Activated T-helper 17 cell treated with anti-CD3 and anti-CD28 coated beads, Interleukin-2, amount 50 U/mL, for 72 hours (primary cell): ENCODE data around the gene DUSP5. TPM values are rescaled to one million over a fixed set of nuclear protein-coding genes. Genes with fewer than 3 reads are reported as not detected.
"Not testable (repeated sequence)": the region's sequence is repeated elsewhere in the genome, so short reads cannot be mapped to it uniquely, and the experiment has no call there.

Source experiments
- ATAC-seq: fragments of 150-1000 bp; cut with Tn5 transposase; replicated peaks from 2 replicates; pipeline ENCODE4 v1.10.0; 2021; ENCODE audit warnings: mild to moderate bottlenecking, moderate library complexity
- H3K27ac Mint-ChIP-seq: one replicate; pipeline ENCODE4 v1.8.0; 2022; ENCODE audit warnings: mixed read lengths
- H3K27me3 Mint-ChIP-seq: one replicate; pipeline ENCODE4 v1.8.0; 2022; ENCODE audit warnings: mixed read lengths
- H3K36me3 Mint-ChIP-seq: one replicate; pipeline ENCODE4 v1.8.0; 2022; ENCODE audit warnings: low read depth, mild to moderate bottlenecking, mixed read lengths
- H3K4me1 Mint-ChIP-seq: one replicate; pipeline ENCODE4 v1.8.0; 2022; ENCODE audit warnings: mixed read lengths
- H3K4me3 Mint-ChIP-seq: one replicate; pipeline ENCODE4 v1.8.0; 2022; ENCODE audit warnings: mild to moderate bottlenecking, mixed read lengths
- H3K9me3 Mint-ChIP-seq: one replicate; pipeline ENCODE4 v1.8.0; 2022; ENCODE audit warnings: mixed read lengths
- total RNA-seq, 2 donors: library from RNA; stranded (reverse); gene quantifications; one replicate each; pipeline ENCODE4 v1.2.3, GENCODE V29; 2022

The DUSP5 gene, protein sequence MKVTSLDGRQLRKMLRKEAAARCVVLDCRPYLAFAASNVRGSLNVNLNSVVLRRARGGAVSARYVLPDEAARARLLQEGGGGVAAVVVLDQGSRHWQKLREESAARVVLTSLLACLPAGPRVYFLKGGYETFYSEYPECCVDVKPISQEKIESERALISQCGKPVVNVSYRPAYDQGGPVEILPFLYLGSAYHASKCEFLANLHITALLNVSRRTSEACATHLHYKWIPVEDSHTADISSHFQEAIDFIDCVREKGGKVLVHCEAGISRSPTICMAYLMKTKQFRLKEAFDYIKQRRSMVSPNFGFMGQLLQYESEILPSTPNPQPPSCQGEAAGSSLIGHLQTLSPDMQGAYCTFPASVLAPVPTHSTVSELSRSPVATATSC
- total RNA-seq = 100 to 1,000 TPM in 1 of 2 donors, 10 to 100 TPM in 1; 43.2 to 107 TPM

DNA sequence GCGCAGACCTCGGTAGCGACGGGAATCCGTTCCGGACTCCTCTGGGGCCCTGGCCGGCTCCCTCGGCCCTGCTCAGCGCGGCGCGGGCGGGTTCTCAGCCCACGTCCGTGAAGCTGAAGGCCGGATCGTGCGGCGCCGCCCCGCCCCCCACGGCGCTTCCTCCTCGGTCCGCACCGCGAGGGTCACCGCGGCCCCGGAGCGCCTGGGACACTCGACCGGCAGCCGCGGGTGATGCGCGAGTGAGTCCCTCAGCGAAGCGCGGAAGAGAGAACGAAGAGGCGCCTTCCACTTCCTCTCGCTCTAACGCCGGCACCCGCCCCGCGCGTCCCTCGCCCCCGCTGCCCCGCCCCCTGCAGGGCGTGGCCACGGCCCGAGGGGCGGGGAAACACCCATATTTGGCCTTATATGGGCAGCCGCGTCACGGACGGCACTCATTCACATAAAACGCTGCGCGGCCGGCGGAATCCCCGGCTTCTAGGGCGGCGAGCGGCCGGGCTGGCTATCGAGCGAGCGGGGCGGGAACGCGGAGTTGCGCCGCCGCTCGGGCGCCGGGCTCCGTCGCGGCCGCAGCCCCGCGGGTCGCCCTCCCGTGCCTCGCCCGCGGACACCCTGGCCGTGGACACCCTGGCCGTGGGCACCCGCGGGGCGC, at the start of gene DUSP5:
DUSP5 (plus strand) TSS at position 470 of the 649 bp plus-strand sequence. CDS start 215 bp downstream, outside the sequence.
- ATAC-seq = peak; percentile 68
- Mint-ChIP-seq H3K36me3 (peaks cover 73% of the 10 kb centered on the region), H3K4me3 (peak within 1 kb of the TSS; percentile 97), H3K27me3 (no peaks in the 10 kb centered on the region), H3K4me1 (peaks cover 39% of the 10 kb centered on the region), H3K27ac (peak within 1 kb of the TSS; percentile 96), H3K9me3 (no peaks in the 10 kb centered on the region)

DNA sequence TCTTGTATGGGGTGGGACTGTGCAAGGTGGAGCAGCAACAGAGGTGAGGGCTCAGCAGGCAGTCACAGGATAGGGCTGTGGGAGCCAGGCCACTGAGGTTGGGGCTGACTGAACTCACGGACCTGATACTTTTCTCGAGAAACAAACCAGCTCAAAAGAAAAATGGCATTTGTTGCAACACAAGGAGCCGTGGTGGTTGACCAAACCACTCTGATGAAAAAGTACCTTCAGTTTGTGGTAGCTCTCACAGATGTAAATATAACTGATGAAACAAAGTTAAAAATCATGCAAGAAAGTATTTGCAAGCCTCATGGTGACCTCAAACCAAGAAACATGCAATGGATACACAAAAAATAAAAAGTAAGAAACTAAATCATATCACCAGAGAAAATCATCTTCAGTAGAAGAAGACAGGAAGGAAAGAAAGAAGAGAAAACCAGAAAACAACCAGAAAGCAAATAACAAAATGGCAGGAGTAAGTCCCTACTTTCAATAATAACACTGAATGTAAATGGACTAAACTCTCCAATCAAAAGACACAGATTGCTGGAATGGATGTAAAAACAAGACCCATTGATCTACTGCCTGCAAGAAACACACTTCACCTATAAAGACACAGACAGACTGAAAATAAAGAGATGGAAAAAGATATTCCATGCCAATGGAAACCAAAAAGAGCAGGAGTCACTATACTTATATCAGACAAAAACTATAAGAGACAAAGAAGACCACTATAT, 48.9 kb upstream of the DUSP5 start:
- Mint-ChIP-seq H3K27me3 (no peaks in the 10 kb centered on the region), H3K27ac (no peak overlapping the region), H3K9me3 (no peaks in the 10 kb centered on the region), H3K4me3 (no peak overlapping the region), H3K36me3 (no peaks in the 10 kb centered on the region), H3K4me1 (no peaks in the 10 kb centered on the region)
- ATAC-seq = no peak

DNA sequence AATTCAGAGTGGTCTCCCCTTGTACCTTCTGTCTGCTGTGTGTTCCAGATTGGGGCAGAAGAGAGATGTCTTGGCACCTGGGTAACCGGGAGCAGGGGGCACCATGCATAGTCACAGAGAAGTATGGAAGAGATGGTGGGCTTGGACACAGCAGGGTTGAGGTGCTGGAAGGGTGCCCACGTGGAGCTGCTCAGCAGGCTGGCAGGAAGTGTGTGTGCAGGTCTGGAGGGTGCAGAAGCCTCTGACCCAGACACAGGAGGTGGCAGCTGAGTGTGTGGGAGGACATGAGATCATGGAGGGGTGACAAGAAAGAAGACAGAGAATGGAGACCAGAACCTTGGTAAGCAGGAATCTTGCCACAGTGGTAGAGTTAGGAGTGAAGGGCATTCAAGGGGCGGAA, 42.3 kb upstream of the DUSP5 start:
- peaks cover 18% of the 10 kb centered on the region for H3K4me1 Mint-ChIP-seq
- no peaks in the 10 kb centered on the region for H3K36me3 Mint-ChIP-seq
- peak; percentile 89 for ATAC-seq
- H3K27ac Mint-ChIP-seq = peak overlapping the region; percentile 62
- H3K9me3 Mint-ChIP-seq = no peaks in the 10 kb centered on the region
- H3K4me3 Mint-ChIP-seq = peak overlapping the region; percentile 56
- H3K27me3 Mint-ChIP-seq = no peaks in the 10 kb centered on the region

DNA sequence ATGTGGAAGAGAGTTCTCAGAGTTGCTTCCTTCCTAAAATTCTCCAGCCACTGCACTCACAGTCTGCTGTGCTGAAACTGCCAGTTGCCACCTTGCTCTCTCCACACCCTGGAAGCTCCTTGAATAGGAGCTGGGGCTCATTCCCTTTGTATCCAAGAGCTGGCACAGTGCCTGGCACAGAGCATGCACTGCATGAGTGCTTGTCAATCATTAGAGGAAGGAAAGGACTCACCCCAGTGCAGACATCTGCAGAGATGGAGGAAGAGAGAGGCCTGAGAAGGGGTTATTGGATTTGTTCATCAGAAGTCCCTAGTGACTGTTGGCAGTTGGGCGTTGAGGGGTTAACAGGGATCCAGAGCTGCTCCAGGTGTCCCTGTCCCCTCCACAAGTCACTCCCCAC, 41.7 kb upstream of the DUSP5 start:
- no peak for ATAC-seq
- Mint-ChIP-seq H3K9me3 (no peaks in the 10 kb centered on the region), H3K27me3 (no peaks in the 10 kb centered on the region), H3K27ac (peak overlapping the region; percentile 62), H3K36me3 (no peaks in the 10 kb centered on the region), H3K4me1 (peaks cover 23% of the 10 kb centered on the region), H3K4me3 (peak overlapping the region; percentile 56)

DNA sequence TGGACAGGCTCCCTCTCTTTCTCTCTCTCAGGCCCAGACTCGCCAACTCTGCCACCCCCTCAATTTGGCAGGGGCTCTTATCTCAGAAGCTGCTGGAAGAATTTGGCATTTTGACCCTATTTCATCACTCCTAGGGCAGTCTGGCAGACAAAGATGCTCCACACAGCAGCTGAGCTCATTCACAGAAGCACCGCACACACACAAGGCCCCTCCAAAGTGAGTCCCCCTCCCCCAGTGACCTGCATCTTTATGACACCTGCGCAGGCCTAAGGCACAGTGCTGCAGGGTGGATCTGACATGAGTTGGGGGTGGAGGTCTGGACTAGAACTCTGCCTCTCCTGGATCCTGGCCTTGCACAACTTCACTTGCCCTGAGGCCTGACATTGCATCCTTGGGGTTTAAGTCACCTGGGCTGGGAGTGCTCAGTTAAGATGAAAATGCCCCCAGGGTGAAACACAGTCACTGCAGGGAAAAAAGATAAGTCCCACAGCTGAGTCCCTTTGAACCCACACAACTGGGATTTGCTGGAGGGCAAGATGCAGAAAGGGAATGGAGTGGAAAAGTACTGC, 41.1 kb upstream of the DUSP5 start:
- Mint-ChIP-seq H3K36me3 (no peaks in the 10 kb centered on the region), H3K27ac (peak overlapping the region; percentile 61), H3K9me3 (no peaks in the 10 kb centered on the region), H3K4me1 (peaks cover 23% of the 10 kb centered on the region), H3K4me3 (no peak overlapping the region), H3K27me3 (no peaks in the 10 kb centered on the region)
- ATAC-seq = no peak

DNA sequence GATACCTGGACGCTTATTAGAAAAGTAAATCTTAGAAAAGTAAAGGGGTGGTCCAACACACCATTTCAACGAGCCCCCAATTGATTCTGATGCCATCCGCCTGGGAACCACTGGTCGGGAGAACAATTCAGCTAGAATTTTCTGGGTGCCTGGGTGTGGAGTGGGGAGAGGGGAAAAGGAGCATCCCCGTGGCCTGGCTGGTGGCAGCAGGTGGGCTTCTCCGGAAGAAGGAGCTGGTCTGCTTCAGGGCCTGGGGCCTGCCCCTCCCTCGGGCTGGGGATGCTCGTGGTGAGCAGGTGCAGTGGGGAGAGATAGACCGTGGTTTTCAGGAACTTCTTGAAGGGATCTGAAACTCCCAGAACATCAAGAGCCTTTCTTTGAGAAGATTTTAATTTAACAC, 39.9 kb upstream of the DUSP5 start:
- no peak overlapping the region for H3K4me3 Mint-ChIP-seq
- H3K4me1 Mint-ChIP-seq = peaks cover 23% of the 10 kb centered on the region

DNA sequence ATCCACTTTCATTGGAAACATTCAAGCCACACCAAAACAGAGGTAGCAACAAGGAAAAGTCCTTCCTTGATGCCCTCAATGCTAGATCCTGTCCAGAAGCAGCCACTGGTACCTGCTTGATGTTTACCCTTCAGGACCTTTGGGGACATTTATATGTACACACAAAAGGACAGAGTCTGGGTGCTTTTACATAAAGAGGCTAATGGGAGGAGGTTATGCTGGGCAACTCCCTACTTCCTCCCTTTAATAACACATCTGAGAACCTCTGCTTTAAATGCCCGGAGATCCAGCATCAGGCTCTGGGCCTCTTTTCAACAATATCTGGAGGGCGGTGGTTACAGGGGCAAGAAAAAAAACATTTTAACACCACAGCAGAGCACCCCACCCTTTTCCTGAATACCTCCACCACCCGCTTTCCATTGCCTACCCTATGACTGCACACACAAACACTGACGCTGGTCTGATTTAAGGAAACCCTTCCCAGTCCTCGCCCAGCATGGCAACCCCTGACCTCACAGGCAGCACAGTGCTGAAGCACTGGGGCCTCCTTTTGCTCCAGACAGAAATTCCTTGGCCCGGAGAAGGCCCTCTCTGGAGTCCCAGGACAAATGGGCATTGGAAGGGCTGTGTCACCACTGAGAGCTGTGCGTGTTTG, 39.3 kb upstream of the DUSP5 start:
- H3K27ac Mint-ChIP-seq = no peak overlapping the region
- H3K36me3 Mint-ChIP-seq = no peaks in the 10 kb centered on the region
- no peak for ATAC-seq
- H3K4me3 Mint-ChIP-seq = peak overlapping the region; percentile 21
- no peaks in the 10 kb centered on the region for H3K27me3 Mint-ChIP-seq
- H3K4me1 Mint-ChIP-seq = peaks cover 23% of the 10 kb centered on the region
- H3K9me3 Mint-ChIP-seq = no peaks in the 10 kb centered on the region

More for the DNA sequence above, 39.9 kb upstream of the DUSP5 start:
- no peak overlapping the region for H3K27ac Mint-ChIP-seq
- no peaks in the 10 kb centered on the region for H3K27me3 Mint-ChIP-seq
- H3K36me3 Mint-ChIP-seq = no peaks in the 10 kb centered on the region
- no peaks in the 10 kb centered on the region for H3K9me3 Mint-ChIP-seq
- no peak for ATAC-seq

DNA sequence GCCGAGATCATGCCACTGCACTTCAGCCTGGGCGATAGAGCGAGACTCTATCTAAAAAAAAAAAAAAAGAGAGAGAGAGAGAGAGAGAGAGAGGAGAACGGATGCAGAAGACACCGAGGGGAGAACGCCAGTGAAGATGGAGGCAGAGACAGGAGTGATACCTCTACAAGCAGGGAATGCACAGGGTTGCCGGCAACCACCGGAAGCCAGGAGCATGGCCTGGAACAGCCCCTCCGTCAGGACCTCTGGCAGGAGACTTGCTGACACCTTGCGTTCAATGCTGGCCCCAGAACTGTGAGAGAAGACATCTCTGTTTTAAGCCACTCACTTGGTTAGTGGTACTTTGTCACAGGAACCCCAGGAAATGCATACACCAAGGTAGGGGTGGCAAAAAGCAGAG, 38.1 kb upstream of the DUSP5 start:
- Mint-ChIP-seq H3K9me3 (no peaks in the 10 kb centered on the region), H3K27me3 (no peaks in the 10 kb centered on the region), H3K36me3 (no peaks in the 10 kb centered on the region), H3K27ac (peak overlapping the region; percentile 25), H3K4me1 (peaks cover 27% of the 10 kb centered on the region), H3K4me3 (peak overlapping the region; percentile 7)
- no peak for ATAC-seq

DNA sequence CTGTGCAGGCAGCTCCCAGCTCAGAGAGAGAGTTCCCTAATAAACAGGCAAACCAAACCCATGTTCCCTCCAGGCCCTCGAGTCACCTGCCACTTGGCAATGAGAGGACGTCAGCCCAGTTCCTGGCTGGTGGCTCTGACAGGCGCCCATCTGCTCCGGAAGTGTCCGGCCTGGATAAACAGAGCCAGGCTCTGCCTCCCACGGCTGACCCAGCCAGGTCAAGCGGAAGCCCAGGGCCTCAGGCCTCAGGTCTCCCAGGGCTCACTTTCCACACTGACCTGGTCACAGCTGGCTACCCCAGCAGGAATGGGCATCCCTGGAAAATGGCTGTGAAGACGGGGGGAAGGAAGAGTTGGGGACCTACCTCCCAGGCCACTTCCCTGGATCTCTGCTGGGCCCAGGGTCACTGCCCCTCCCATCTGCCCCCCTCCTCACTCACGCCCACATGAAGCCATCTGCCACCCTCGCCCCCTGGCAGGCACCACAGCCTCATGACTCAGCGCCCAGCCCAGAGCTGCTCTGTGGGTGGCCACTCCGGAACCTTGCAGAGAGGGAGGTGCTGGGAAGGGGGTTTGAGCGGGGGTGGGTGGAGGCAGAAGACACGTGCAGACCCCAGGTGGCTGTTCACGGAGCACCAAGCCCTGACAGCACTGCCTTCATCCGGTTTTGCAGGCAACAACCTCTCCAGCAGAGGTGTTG, 37.4 kb upstream of the DUSP5 start:
- peaks cover 31% of the 10 kb centered on the region for H3K4me1 Mint-ChIP-seq
- H3K36me3 Mint-ChIP-seq = no peaks in the 10 kb centered on the region
- peak; percentile 44 for ATAC-seq
- H3K27me3 Mint-ChIP-seq = no peaks in the 10 kb centered on the region
- no peak overlapping the region for H3K4me3 Mint-ChIP-seq
- no peaks in the 10 kb centered on the region for H3K9me3 Mint-ChIP-seq
- peak overlapping the region; percentile 65 for H3K27ac Mint-ChIP-seq

DNA sequence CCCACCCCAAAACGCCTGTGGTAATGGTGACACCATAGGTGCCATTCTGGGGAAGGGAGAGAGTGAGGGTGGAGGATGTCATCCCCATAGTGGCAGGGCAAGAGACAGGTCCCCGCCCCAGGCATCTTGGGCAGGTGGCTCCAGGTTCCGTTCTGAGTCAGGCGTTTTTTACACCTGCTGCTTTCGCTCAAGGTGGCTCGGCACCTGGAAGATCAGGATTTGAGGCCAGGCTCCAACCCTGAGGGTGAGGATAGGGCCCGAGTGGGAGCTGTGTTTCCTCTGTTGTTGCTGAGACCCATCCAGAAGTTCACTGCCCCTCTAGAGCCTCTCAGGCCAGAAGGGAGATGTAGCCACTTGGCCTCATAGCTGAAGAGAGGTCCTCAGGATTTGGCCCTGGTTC, 36.6 kb upstream of the DUSP5 start:
- ATAC-seq = no peak
- Mint-ChIP-seq H3K9me3 (no peaks in the 10 kb centered on the region), H3K4me3 (no peak overlapping the region), H3K36me3 (no peaks in the 10 kb centered on the region), H3K27me3 (no peaks in the 10 kb centered on the region), H3K27ac (peak overlapping the region; percentile 65), H3K4me1 (peaks cover 23% of the 10 kb centered on the region)

DNA sequence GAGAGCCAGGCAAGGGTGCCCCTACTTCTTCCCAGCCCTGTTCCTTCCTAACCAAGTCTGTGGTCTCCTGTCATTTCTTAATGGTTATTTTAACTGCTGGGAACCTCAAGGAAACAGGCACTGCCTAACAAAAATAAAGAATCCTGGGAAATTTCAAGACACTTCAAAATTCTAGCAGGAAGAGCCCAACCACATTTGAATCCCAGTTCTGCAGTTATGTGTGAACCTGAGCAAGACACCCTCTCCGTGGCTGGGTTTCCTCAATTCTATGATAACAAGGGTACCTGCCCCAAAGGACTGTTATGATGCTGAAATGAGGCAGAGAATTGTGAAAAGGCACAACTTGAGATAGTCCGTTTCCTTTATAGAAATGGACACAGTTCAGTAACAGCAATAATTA, 36.2 kb upstream of the DUSP5 start:
- no peak for ATAC-seq
- Mint-ChIP-seq H3K4me3 (no peak overlapping the region), H3K4me1 (peaks cover 22% of the 10 kb centered on the region), H3K9me3 (no peaks in the 10 kb centered on the region), H3K27me3 (no peaks in the 10 kb centered on the region), H3K36me3 (no peaks in the 10 kb centered on the region), H3K27ac (no peak overlapping the region)

DNA sequence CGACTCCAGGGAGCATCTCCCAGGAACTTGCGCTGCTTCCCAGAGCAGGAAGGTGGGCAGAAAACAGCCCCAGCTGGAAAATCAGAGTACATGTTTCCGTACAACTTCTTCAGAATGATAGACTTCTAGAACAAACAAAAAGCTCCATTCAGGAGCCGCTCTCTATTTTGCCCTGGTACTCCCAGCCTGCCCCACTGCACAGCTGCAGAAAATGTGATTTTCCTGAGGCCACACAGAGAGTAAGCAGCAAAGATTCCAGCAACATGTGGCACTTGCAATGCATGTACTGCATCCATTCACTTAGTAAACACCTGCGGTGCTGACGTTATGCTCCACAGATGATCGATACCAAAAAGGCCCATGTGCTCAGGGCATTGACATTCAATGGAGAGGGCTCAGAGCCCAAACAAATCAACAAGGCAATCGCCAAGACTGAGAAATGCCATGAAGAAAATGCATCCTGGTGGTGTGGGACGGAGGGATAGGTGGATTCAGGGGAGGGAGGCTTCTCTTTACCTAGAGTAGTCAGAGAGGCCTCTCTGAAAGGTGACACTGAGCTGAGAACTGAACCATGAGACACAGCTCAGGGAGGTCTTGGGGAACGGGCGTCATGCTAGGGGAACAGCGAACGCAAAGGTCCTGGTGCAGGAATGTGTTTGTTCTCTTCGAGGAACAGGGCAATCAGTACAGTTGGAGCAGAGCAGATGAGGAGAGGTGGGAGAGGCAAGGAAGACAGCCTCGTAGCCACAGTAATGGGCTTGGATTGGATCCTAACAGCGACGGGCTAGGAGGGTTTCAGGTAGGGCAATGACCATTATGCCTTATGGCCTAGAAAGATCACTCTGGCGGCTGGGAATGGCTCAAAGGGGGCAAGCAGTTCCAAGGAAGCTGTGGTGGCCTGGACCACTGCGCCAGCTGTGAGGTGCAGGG, 35.3 kb upstream of the DUSP5 start:
- no peak for ATAC-seq
- no peak overlapping the region for H3K4me3 Mint-ChIP-seq
- H3K4me1 Mint-ChIP-seq = peaks cover 22% of the 10 kb centered on the region
- H3K27ac Mint-ChIP-seq = peak overlapping the region; percentile 17
- H3K9me3 Mint-ChIP-seq = no peaks in the 10 kb centered on the region
- no peaks in the 10 kb centered on the region for H3K36me3 Mint-ChIP-seq
- no peaks in the 10 kb centered on the region for H3K27me3 Mint-ChIP-seq

DNA sequence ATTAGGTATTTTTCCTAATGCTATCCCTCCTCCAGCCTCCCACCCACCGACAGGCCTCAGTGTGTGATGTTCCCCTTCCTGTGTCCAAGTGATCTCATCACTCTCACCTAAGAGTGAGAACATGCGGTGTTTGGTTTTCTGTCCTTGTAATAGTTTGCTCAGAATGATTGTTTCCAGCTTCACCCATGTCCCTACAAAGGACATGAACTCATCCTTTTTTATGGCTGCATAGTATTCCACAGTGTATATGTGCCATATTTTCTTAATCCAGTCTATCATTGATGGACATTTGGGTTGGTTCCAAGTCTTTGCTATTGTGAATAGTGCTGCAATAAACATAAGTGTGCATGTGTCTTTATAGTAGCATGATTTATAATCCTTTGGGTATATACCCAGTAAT, 29.4 kb upstream of the DUSP5 start:
- H3K4me1 Mint-ChIP-seq, H3K27me3 Mint-ChIP-seq, ATAC-seq, H3K9me3 Mint-ChIP-seq, H3K27ac Mint-ChIP-seq, H3K4me3 Mint-ChIP-seq, H3K36me3 Mint-ChIP-seq: not testable (repeated sequence)
